ENCODE results near the gene MYLK4.

DNA sequence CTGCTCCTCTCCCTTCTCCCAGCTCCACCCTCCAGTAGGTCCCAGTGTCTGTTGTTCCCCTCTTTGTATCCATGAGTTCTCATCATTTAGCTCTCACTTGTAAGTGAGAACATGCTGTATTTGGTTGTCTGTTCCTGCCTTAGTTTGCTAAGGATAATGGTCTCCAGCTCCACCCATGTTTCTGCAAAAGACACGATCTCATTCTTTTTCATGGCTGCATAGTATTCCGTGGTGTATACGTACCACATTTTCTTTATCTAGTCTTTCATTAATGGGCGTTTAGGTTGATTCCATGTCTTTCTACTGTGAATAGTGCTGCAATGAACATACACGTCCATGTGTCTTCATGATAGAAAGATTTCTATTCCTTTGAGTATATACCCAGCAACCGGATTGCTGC lies 136.6 kb downstream of the MYLK4 start:
- TF ChIP-seq RAD21 (conservative IDR thresholded peaks at IDR 0.05) (no peak), CTCF (IDR thresholded peaks at IDR 0.05; ENCODE audit: poor library complexity, severe bottlenecking) (no peak)
